Measurements from ENCODE around the gene NCF4.

The NCF4 gene

DNA sequence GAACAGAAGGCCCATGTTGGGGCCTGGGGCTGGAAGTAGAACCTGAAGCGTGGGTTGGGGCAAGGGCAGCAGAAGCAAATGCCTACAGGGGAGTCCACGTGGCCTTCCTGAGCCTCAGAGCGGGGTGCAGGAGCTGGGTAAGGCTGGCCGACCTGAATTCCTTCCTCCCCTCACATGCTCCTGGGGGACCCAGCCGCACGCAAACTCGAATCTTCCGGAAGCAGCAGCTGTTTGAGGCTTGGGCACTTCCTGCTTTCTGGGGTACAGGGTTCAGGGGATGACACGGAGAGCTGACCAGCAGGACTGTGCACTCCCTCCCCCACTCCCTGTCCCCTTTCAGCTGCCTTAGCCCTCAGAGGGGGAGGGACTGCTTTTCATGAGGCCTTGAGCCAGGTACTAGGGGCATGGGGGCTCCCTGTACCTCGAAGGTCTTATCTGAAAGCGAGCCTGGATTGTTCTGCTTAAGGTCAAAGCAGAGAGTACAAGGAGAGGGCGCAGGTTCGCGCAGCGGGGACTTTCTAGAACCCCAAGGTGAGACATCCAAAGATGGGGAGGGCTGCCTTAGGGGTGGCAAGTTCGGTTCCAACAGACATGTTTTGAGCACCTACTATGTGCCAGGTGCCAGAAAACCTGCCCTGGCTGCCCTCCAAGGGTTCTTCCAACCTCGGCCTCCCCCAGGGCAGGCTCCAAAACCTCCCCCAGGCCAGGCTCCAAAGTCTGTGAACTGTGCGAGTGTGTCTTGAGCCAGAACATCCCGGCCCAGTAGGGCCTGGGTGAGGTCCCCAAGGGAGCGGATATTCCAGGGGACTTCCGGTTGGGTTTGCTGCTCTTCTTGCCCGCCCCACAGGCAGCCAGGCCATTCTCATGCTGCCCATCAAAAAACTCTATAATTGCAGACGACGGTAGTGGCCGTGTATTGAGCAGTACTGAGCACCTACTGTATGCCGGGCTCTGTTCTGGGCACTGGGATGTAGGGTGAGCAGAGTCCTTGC, 1.7 kb downstream of the NCF4 start:
- Histone ChIP-seq H3K27ac (peak overlapping the region in 20 of 21 experiments; percentile 7 to 89 (median 74)), H3K4me3 (peak overlapping the region in 2 of 7 experiments; percentile 13 to 16)

DNA sequence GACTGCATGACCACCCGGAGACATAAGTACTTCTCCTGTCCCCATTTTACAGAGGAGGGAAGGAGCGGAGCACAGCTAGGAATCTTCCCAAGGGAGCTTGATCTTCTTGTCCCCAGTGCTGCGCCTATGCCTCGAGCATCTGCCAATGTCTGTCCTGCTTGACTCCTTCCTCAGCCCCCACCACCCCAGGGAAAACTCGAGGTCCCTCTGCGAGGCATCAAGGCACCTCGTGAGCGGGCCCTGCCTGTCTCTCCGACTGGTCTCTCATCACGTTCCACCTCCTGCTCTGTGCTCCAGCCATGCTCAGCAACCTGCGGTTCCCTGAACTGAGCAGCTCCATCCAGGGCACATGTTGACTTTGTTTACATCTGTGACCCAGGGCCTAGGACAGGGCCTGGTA, 2.5 kb downstream of the NCF4 start:
- Histone ChIP-seq H3K4me3 (no peak overlapping the region), H3K27ac (peak overlapping the region in 4 of 21 experiments; percentile 43 to 89 (median 83))

DNA sequence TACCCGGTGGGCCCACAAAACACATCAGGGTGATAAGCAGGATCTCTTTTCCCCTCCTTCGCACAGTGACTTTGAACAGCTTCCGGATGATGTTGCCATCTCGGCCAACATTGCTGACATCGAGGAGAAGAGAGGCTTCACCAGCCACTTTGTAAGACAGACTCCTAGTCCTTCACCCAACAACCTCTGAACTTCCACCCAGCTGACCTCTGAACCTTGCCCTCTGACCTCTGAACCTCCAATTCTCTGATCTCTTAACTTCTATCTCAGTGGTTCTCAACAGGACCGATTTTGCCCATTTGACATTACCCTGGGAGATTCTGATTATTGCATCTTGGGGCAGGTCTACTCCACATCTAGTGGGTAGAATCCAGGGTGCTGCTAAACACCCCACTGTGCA, 3.2 kb downstream of the NCF4 start:
- H3K27ac ChIP-seq = peak overlapping the region in 1 of 21 experiments; percentile 9
- no peak overlapping the region for H3K4me3 ChIP-seq

DNA sequence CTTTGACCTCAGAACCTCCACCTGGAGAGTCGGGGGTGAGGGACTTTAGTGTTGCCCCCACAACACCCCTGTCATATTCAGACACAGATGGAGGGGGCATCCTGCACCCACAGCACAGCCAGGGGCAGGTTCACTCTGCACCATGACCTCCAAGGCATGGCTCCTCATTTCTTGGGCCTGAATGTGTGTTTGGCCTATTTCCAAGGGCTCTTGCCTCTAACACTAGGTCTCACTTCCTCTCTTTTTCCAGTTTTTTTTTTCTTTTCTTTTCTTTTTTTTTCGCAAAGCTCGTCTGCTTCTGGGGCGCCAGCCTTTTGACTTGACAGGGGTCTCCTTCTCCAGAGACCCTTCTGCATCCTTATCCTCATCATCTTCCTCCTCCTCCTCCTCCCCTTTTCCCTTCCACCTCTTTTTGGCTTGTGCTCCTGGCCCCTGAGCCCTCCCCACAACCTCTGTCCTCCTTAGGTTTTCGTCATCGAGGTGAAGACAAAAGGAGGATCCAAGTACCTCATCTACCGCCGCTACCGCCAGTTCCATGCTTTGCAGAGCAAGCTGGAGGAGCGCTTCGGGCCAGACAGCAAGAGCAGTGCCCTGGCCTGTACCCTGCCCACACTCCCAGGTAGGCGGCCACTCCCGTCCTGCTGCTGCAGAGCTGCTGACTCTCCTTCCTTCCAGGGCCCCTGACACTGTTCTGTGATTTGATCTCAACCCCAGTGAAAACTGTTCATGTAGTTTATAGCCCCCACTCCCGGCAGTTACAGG, 3.8 kb downstream of the NCF4 start:
- no peak overlapping the region for H3K4me3 ChIP-seq

DNA sequence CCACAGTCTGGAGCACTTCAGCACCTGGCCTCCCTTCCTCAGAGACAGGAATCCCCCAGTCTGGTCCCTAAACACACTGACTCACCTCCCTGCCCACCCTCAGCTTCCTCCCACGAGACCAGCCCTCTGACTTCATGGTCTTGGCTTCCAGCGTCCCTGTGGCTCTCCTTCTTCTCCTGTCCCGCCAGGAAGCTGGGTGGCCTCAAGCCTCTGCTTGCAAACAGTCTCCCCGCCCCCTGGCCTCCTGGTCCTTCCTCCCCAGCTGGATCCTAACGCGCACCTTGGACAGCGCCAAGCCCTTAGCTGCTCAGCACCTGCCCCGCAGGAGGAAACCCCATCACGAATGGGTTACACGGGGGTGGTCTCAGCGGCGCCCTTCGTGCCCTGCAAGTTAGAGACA, 4.5 kb downstream of the NCF4 start:
- Histone ChIP-seq H3K27ac (peak overlapping the region in 1 of 21 experiments; percentile 50), H3K4me3 (no peak overlapping the region)

More for the DNA sequence above, 3.8 kb downstream of the NCF4 start:
- H3K27ac ChIP-seq = peak overlapping the region in 2 of 21 experiments; percentile 9 to 50

DNA sequence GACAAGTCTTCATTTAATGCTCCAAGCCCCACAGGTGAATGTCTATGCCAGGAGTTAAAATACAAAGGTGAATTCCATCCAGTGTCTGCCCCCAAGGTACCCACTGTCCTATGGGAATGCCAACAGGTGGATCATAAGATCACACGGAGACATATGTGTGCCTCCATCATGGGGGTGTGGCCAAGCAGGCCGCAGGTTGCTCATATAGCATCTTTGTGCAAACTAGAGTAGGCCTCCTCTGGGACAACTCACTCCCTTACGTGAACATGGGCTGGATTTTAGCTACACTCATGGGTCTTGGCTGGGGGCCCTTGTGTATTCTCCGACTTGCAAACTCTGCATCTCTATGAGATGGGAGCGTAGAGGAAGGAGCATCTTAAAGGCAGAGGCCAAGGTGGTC, 6.9 kb downstream of the NCF4 start:
- H3K4me3 ChIP-seq = no peak overlapping the region
- no peak overlapping the region for H3K27ac ChIP-seq

DNA sequence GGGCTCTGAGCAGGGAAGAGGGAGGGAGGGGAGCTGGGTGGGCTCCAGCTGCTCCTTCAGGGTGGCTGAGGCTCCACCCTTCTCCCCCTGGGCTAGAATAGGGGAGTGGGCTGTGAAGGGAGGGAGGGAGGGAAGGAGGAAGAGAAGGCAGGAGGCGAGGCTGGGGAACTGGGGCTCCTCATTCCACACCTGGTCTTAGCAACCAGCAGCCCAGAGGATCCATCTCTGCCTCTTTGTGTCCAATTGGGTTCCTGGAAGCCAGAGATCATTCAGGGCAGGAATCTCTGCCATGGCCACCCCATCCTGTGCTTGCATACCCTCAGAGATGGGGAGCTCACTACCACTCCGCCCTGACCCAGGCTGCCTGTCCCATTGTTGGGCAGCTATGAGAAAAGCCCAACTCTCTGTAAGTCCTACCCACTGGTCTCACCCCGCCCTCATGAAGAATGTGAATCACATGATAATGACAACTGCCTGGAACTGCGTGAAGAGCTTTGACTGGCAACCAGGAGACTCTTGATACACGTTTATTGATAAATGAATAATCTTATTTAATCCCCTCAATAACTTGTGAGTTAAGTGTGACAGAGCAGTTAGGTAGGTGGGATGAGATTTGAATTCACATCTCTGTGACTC, 7.9 kb downstream of the NCF4 start:
- no peak overlapping the region for H3K4me3 ChIP-seq
- H3K27ac ChIP-seq = no peak overlapping the region

DNA sequence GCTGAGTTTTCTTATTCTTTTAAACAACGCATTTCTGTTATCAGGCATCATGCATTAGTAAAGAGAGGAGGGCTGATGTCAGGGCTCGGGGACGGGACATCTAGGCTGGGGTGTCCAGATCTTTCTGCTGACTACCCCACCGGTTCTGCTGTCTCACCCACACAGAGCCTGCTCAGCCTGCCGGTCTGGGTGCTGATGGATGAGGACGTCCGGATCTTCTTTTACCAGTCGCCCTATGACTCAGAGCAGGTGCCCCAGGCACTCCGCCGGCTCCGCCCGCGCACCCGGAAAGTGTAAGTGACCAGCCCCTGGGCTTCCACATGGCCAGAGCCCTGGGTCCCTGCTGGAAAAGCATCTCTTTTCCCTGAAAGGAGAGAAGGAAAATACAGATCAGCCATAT, 9.4 kb downstream of the NCF4 start:
- peak overlapping the region in 2 of 21 experiments; percentile 8 to 12 for H3K27ac ChIP-seq

DNA sequence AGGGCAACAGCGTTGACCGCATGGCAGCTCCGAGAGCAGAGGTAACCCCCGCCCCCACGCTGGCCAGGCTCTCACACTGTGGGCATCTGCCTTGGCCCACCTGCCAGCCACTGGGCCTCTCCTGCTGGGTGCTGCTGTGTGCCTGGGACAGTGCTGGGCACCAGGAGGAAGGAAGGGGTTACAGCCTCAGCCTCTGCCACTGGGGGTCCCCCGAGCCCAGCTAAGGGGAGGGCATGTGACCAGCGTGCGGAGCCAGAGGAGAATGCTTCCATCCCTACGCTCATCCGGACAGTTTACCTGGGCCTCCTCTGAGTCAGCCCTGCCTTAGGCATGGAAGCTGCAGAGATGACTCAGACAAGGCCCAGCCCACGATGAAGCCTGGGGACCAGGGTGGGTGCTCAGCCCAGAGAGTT, 10.9 kb downstream of the NCF4 start:
- Histone ChIP-seq H3K4me3 (no peak overlapping the region), H3K27ac (peak overlapping the region in 5 of 21 experiments; percentile 5 to 86 (median 44))

More for the DNA sequence above, 9.4 kb downstream of the NCF4 start:
- H3K4me3 ChIP-seq = no peak overlapping the region

DNA sequence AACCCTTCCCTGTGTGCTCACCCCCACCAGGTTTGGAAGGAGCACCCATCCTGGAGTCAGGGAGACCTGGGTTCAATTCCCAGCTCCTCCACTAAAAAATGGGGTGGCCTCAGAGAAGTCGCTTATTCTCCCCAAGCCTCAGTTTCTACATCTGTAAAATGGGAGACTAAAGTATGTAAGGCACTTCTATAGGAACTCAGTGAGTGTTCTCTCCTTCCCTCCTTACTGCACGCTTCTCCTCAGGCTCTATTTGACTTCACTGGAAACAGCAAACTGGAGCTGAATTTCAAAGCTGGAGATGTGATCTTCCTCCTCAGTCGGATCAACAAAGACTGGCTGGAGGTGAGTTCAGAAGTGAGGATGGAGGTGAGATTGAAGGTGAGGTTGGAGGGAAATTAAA, 11.3 kb downstream of the NCF4 start:
- peak overlapping the region in 3 of 21 experiments; percentile 5 to 86 (median 44) for H3K27ac ChIP-seq
- H3K4me3 ChIP-seq = no peak overlapping the region

DNA sequence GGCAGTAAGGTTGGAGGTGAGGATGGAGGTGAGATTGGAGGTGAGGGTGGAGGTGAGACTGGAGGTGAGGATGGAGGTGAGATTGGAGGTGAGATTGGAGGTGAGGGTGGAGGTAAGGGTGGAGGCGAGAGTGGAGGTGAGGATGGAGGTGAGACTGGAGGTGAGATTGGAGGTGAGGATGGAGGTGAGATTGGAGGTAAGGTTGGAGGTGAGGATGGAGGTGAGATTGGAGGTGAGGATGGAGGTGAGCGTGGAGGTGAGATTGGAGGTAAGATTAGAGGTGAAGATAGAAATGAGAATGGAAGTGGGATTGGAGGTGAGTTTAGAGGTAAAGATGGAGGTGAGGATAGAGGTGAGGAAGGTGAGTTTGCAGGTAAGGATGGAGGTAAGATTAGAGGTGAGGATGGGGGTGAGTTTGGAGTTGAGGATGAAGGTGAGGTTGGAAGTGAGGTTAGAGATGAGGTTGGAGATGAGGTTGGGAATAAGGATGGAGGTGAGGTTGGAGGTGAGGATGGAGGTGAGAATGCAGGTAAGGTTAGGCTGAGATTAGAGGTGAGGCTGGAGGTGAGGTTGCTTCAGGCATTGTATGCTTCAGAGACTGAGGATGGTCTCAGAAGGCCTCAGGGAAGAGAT, 12.2 kb downstream of the NCF4 start:
- Histone ChIP-seq H3K4me3 (no peak overlapping the region), H3K27ac (peak overlapping the region in 16 of 21 experiments; percentile 3 to 86 (median 63))

DNA sequence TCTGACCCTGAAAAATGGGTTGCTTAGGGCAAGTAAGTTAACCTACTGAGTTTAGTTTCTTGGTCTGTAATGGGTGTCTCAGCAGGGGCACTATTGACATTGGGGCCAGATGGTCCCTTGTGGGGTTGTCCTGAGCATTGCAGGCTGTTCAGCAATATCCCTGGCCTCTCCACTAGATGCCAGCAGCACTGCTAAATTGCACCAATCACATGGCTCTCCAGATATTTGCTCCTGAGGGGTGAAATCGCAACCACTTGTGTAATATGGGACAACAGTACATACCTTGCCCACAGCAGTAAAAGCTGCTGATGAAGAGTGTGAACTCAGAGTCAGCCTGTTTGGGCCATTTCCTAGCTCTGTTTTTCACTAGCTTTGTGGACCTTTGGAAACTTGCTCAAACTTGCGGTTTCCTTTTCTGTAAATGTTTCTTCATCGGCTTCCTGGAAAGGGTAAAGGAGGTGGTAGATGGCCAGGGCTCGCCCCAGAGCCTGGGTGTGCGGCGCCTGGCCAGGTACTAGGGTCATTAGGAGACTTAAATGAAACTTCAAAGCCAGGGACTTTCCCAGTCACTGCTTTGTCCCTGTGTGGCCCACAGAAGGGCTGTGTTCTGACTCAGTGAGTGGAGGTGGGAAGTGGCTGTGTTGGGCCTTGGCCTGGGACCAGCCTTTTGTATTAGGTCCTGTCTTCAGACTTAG, 13.0 kb downstream of the NCF4 start:
- Histone ChIP-seq H3K27ac (peak overlapping the region in 19 of 21 experiments; percentile 23 to 86 (median 60)), H3K4me3 (no peak overlapping the region)

DNA sequence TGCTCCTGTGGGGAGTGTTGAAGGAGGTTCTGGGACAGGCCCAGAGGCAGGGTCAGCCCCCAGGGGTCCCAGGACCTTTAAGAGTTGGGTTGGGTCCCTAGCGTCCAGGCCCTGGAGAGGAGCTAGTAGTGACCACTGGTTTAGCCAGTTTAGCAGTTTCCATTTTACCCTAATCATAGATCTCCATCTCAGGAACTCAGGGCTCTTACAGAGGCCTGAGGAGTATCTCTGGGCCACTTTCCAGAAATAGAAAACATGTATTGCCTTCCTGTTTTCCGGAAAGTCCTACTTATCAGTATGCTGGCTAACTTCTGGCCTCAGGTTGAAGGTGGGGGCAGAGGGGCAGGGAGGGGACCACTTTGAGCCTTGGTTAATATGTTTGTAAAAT, 13.5 kb downstream of the NCF4 start:
- H3K27ac ChIP-seq = peak overlapping the region in 20 of 21 experiments; percentile 23 to 86 (median 60)
- H3K4me3 ChIP-seq = no peak overlapping the region

DNA sequence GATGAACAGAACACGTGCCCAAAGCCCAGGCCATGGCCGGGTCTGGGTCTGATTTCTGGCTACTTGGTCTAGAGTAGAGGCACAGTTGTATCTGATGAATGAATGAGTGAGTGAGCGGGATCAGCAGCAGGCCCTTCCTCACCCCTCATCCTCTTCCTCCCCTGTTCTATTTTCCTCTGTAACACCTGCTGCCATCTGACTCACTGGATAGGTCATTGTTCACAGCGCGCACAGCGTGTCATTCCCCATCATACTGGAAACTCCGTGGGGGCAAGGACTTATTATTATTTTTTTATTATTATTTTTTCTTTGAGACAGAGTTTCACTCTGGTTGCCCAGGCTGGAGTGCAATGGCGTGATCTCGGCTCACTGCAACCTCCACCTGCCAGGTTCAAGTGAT, 13.9 kb downstream of the NCF4 start:
- Histone ChIP-seq H3K27ac (peak overlapping the region in 18 of 21 experiments; percentile 23 to 86 (median 60)), H3K4me3 (no peak overlapping the region)

DNA sequence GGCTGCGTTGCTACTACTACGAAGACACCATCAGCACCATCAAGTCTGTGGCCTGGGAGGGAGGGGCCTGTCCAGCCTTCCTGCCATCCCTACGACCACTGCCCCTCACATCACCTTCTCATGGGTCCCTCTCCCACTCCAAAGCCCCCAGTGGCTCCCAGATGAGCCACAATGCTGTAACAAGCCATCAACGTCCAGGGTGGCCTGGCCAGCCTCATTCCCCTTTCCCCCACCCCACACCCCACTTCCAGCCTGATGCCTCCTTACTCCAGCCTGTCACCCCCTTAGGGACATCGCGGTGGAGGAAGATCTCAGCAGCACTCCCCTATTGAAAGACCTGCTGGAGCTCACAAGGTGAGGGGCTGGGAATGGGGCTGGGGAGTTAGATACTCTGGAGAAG, 14.9 kb downstream of the NCF4 start:
- no peak overlapping the region for H3K27ac ChIP-seq
- no peak overlapping the region for H3K4me3 ChIP-seq

DNA sequence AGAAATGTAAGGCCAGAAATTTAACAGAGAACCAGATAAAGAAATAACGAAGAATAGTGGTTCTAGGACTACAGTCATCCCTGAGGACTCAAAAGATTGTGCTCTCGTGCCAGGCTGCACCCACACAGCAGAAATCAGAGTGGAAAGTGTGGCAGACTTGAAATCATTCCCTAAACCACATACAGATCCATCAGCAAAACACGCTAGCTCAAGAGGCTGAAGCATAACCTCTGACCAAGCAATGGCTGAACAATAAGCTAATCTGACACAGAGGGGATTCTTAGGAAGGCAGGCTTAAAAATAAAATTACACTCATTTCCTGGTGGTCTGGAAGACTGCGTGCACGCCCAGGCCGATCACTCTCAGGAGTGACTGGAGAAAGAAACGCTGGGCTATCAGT, 19.0 kb downstream of the NCF4 start:
- Histone ChIP-seq H3K4me3 (no peak overlapping the region), H3K27ac (peak overlapping the region in 1 of 21 experiments; percentile 2)

DNA sequence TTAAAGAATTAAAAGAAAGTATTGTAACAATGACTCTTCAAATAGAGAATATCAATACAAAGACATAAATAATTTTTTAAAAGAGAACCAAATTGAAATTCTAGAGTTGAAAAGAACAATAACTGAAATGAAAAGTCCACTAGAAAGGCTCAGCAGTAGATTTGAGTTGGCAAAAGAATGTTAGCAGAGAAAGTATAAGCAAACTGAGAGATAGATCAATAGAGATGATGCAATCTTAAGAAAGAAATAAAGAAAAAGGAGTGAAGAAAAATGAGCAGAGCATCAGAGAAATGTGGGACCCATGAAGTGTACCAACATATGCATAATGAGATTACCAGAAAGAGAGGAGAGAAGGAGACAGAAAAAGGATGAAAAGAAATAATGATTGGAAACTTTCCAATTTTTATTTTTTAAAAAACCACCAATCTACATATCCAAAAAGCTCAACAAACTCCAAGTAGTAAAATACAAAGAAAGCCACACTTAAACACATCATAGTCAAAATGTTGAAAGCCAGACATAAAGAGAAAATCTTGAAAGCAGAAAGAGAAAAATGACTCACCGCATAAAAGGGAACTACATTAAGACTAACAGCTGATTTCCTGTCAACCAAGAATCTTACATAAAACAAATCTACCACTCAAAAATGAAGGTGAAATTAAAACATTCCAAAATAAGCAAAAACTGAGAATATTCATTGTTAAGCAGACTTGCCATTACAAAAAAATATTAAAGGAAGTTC, 20.9 kb downstream of the NCF4 start:
- no peak overlapping the region for H3K27ac ChIP-seq
- H3K4me3 ChIP-seq = no peak overlapping the region

Measured in skin epidermis (tissue), 12 donors.